ENCODE data around the gene PSTPIP1.

The PSTPIP1 gene

DNA sequence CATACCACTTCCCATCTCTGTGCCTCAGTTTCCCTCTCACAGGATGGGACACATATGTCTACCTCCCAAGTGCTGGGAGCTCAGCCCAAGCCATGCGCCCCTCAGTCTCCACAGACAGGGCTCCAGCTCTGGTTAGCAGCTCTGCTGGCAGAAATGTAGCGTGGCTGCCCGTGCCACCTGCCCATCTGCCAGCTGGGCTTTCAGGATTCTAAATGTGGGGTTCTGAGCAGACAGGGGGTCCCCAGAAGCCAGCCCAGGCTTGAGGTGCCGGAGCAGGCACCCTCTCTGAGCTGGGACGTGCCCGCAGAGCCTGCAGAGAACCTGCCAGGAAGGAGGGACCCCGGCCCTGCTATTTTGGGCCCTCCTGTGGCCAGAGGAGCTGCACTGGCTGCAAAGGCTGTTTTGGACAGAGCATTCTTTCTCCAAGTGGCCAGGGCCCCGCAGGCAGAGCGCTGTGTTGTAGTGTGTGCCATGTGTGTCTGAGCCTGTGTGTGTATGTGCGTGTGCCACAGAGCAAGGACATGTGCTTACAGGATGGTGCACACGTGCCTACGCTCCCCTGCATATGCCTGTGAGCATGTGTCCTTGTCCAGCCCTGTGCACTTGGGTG, 31.7 kb downstream of the PSTPIP1 start:
- Histone ChIP-seq H3K9me3 (ENCODE audit: insufficient read depth, low read length) (no peaks in the 10 kb centered on the region), H3K4me2 (ENCODE audit: low read length) (no peak overlapping the region), H3K27ac (ENCODE audit: low read length) (no peak overlapping the region), H3K36me3 (replicated peaks; ENCODE audit: low read depth, low read length) (no peaks in the 10 kb centered on the region), H3K4me3 (ENCODE audit: low read length) (no peak overlapping the region), H3K27me3 (ENCODE audit: low read depth, low read length) (no peaks in the 10 kb centered on the region), H3K79me2 (ENCODE audit: low read length) (no peaks in the 10 kb centered on the region), H4K20me1 (ENCODE audit: insufficient read depth, low read length) (no peaks in the 10 kb centered on the region), H2AFZ (ENCODE audit: low read depth, low read length) (no peak overlapping the region), H3K4me1 (ENCODE audit: low read length) (peaks cover 9% of the 10 kb centered on the region), H3K9ac (ENCODE audit: low read length) (no peak overlapping the region)
- TF ChIP-seq, protein P1, sequence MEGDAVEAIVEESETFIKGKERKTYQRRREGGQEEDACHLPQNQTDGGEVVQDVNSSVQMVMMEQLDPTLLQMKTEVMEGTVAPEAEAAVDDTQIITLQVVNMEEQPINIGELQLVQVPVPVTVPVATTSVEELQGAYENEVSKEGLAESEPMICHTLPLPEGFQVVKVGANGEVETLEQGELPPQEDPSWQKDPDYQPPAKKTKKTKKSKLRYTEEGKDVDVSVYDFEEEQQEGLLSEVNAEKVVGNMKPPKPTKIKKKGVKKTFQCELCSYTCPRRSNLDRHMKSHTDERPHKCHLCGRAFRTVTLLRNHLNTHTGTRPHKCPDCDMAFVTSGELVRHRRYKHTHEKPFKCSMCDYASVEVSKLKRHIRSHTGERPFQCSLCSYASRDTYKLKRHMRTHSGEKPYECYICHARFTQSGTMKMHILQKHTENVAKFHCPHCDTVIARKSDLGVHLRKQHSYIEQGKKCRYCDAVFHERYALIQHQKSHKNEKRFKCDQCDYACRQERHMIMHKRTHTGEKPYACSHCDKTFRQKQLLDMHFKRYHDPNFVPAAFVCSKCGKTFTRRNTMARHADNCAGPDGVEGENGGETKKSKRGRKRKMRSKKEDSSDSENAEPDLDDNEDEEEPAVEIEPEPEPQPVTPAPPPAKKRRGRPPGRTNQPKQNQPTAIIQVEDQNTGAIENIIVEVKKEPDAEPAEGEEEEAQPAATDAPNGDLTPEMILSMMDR (IDR thresholded peaks at IDR 0.05; ENCODE audit: low read depth, low read length): no peak
- TF ChIP-seq EZH2phosphoT487 (IDR thresholded peaks at IDR 0.05; ENCODE audit: low read depth): no peak

DNA sequence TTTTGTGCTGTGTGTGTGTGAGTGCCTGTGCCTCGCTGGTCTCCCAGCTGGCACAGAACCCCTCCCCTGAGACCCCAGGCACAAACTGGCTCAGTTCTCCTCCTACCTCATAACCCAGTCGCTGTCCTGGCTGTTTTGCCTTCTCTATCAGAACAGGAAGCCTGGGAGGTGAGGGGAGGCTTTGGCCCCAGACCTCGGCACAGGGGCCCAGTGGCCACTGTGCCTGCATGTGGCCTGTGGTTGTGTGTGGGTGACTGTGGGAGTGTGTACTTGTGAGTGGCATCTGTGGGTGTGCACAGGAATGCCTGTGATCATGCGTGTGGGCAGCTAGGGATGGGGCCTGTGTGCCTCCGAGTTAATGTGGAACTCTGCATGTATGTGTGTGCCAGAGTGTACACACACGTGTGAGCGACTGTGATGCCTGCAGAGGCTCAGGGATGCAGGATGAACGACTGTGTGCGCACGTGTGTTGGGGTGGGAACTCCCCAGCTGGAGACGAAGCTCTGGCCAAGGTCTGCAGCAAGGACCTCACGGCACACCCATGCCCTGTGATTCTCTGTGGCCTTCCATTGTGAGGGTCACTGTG, 32.3 kb downstream of the PSTPIP1 start:
- Histone ChIP-seq H3K4me2 (ENCODE audit: low read length) (no peak overlapping the region), H3K9me3 (ENCODE audit: insufficient read depth, low read length) (no peaks in the 10 kb centered on the region), H3K27me3 (ENCODE audit: low read depth, low read length) (no peaks in the 10 kb centered on the region), H4K20me1 (ENCODE audit: insufficient read depth, low read length) (no peaks in the 10 kb centered on the region), H3K9ac (ENCODE audit: low read length) (no peak overlapping the region), H3K27ac (ENCODE audit: low read length) (no peak overlapping the region), H2AFZ (ENCODE audit: low read depth, low read length) (no peak overlapping the region), H3K4me3 (ENCODE audit: low read length) (no peak overlapping the region), H3K36me3 (replicated peaks; ENCODE audit: low read depth, low read length) (peaks cover 3% of the 10 kb centered on the region), H3K4me1 (ENCODE audit: low read length) (peaks cover 11% of the 10 kb centered on the region), H3K79me2 (ENCODE audit: low read length) (no peaks in the 10 kb centered on the region)
- TF ChIP-seq EZH2phosphoT487 (IDR thresholded peaks at IDR 0.05; ENCODE audit: low read depth): no peak
- TF ChIP-seq, protein P1 (IDR thresholded peaks at IDR 0.05; ENCODE audit: low read depth, low read length): no peak

DNA sequence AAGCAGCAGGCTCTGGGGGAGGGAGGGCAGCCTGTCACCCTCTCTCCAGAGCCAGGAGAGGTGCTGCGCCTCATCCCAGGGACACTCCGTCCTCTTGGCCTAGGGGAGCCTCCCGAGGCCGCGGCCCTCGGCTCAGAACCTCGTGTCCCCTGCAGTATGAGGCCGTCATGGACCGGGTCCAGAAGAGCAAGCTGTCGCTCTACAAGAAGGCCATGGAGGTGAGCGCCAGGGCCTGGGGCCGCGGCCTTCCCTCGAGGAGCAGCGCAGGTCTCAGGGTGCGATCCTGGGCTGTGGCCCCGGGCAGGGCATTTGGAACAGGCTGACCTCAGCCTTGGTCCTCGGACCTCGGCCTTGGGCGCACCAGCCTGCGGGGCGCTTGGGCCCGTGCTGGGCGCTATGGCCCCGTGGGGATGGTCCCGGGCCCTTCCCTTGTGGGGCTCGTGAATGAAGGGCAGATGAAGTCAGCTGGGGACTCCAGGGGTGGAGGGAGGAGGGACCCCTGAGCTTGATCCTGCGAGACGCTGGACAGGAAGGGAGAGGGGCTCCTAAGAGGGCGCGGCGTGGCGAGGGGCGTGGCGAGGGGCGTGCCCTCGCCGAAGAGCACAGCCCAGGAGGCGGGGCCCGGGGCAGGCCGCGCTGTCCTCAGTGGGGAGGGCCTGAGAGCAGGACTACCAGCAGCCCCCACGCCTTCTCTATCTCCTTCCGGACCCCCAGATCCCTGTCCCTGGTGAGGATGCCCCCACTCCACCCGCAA, 32.9 kb downstream of the PSTPIP1 start:
- Histone ChIP-seq H3K27me3 (ENCODE audit: low read depth, low read length) (no peaks in the 10 kb centered on the region), H4K20me1 (ENCODE audit: insufficient read depth, low read length) (no peaks in the 10 kb centered on the region), H3K4me2 (ENCODE audit: low read length) (no peak overlapping the region), H3K27ac (ENCODE audit: low read length) (no peak overlapping the region), H3K79me2 (ENCODE audit: low read length) (no peaks in the 10 kb centered on the region), H3K4me1 (ENCODE audit: low read length) (peaks cover 16% of the 10 kb centered on the region), H3K4me3 (ENCODE audit: low read length) (no peak overlapping the region), H2AFZ (ENCODE audit: low read depth, low read length) (no peak overlapping the region), H3K9ac (ENCODE audit: low read length) (no peak overlapping the region), H3K9me3 (ENCODE audit: insufficient read depth, low read length) (no peaks in the 10 kb centered on the region), H3K36me3 (replicated peaks; ENCODE audit: low read depth, low read length) (peaks cover 3% of the 10 kb centered on the region)
- TF ChIP-seq EZH2phosphoT487 (IDR thresholded peaks at IDR 0.05; ENCODE audit: low read depth): no peak
- TF ChIP-seq, protein P1 (IDR thresholded peaks at IDR 0.05; ENCODE audit: low read depth, low read length): no peak

DNA sequence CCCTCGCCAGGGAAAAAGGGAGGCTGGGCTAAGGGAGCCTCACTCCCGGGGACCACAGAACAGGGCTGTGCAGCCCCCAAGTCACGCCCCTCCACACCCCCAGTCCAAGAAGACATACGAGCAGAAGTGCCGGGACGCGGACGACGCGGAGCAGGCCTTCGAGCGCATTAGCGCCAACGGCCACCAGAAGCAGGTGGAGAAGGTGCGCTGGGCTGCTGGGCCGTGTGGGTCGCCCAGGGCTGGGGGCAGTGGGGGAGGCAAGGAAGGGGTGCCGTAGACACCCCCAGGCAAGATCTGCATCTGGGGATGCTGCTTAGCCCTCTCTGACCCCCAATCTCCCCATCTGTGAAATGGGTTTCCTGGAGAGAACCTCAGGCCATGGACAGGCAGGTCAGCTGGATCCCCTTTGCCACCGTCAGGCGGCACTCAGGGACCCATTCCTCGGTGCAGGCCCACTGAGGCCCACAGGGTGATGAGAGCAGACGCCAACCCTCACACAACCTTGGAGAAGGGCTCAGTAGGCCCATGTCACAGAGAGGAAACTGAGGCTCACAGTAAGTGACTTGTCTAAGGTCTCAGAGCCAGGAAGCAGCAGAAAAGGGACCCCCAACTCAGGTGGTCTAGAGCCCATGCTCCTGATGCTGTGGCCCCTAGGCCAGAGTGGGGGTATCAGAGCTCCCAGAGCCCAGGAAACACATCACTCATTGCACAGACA, 33.7 kb downstream of the PSTPIP1 start:
- H3K27ac ChIP-seq (ENCODE audit: low read length): no peak overlapping the region
- no peak for TF ChIP-seq EZH2phosphoT487 (IDR thresholded peaks at IDR 0.05; ENCODE audit: low read depth)
- TF ChIP-seq, protein P1 (IDR thresholded peaks at IDR 0.05; ENCODE audit: low read depth, low read length): no peak
- peaks cover 21% of the 10 kb centered on the region for H3K4me1 ChIP-seq (ENCODE audit: low read length)
- H4K20me1 ChIP-seq (ENCODE audit: insufficient read depth, low read length): no peaks in the 10 kb centered on the region
- H3K79me2 ChIP-seq (ENCODE audit: low read length): no peaks in the 10 kb centered on the region
- H3K36me3 ChIP-seq (replicated peaks; ENCODE audit: low read depth, low read length): peaks cover 3% of the 10 kb centered on the region
- H3K4me3 ChIP-seq (ENCODE audit: low read length): no peak overlapping the region
- H2AFZ ChIP-seq (ENCODE audit: low read depth, low read length): no peak overlapping the region
- H3K9ac ChIP-seq (ENCODE audit: low read length): no peak overlapping the region
- no peaks in the 10 kb centered on the region for H3K9me3 ChIP-seq (ENCODE audit: insufficient read depth, low read length)
- H3K27me3 ChIP-seq (ENCODE audit: low read depth, low read length): no peaks in the 10 kb centered on the region
- H3K4me2 ChIP-seq (ENCODE audit: low read length): no peak overlapping the region
